Nephron (organoid): ENCODE measurements around the gene PSME1.
A peak's percentile ranks its signal among the peaks of the same experiment; 100 is the strongest.

Source experiments
- H3K27ac Mint-ChIP-seq, 3 experiments: 2 replicates each; pipeline ENCODE4 v1.8.0; 2020; ENCODE audit warnings: mixed read lengths in 3 of 3, mild to moderate bottlenecking in 2 of 3, moderate library complexity in 1 of 3
- H3K27me3 Mint-ChIP-seq: 2 replicates; pipeline ENCODE4 v1.8.0; 2021; ENCODE audit warnings: low read depth, mild to moderate bottlenecking, moderate library complexity, mixed read lengths
- H3K36me3 Mint-ChIP-seq: 2 replicates; pipeline ENCODE4 v1.8.0; 2020; ENCODE audit warnings: low read depth, mixed read lengths
- H3K4me1 Mint-ChIP-seq: 2 replicates; pipeline ENCODE4 v1.8.0; 2020; ENCODE audit warnings: mixed read lengths
- H3K4me3 Mint-ChIP-seq, 3 experiments: 2 replicates each; pipeline ENCODE4 v1.8.0; 2020; ENCODE audit warnings: mild to moderate bottlenecking in 3 of 3, mixed read lengths in 3 of 3, moderate library complexity in 2 of 3
- H3K9me3 Mint-ChIP-seq: 2 replicates; pipeline ENCODE4 v1.8.0; 2020; ENCODE audit warnings: mixed read lengths
- TF ChIP-seq, protein P1 (sequence below), 3 experiments: fragments of 200-600 bp; sonication (generic); IDR thresholded peaks; one replicate each; pipeline ENCODE4 v1.5.0; 2021; ENCODE audit warnings: antibody characterized with exemption in 3 of 3; ENCODE audit not compliant: unreplicated experiment in 3 of 3

The PSME1 gene

DNA sequence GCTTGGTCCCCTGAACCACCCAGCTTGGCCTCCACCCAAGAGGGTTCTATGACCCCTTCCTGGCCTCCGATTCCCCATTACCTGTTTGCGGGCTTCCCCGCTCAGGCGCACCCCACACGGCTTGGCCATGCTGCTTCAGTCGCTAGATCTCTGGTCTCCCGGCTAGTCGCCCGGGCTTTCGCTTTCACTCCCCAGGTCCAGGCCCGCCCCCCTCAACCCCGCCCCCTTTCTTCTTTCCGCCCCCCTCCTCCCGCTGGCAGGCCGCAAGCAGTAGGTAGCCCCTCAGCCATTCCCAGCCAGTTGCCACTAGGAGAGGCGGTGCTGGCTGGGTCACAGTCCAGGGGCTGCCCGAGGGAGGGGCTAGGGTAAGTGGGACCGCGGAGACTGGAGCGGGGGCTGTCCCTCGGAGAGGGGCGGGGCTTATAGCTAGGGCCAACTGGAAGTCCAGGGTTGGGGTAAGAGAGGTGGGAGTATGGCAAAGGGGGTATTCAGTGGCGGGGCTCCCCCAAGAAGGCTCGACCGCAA lies 10.5 kb downstream of the PSME1 start, which contains the start of gene PSME2:
Gene PSME2, minus strand, starts transcription at position 158 of the 525 bp plus-strand sequence. Its CDS starts 29 bp downstream, at position 129.
- H3K4me1 Mint-ChIP-seq, result peaks cover 18% of the 10 kb centered on the region
- no peaks in the 10 kb centered on the region for H3K9me3 Mint-ChIP-seq
- peaks cover 19% of the 10 kb centered on the region for H3K36me3 Mint-ChIP-seq
- TF ChIP-seq, protein P1, sequence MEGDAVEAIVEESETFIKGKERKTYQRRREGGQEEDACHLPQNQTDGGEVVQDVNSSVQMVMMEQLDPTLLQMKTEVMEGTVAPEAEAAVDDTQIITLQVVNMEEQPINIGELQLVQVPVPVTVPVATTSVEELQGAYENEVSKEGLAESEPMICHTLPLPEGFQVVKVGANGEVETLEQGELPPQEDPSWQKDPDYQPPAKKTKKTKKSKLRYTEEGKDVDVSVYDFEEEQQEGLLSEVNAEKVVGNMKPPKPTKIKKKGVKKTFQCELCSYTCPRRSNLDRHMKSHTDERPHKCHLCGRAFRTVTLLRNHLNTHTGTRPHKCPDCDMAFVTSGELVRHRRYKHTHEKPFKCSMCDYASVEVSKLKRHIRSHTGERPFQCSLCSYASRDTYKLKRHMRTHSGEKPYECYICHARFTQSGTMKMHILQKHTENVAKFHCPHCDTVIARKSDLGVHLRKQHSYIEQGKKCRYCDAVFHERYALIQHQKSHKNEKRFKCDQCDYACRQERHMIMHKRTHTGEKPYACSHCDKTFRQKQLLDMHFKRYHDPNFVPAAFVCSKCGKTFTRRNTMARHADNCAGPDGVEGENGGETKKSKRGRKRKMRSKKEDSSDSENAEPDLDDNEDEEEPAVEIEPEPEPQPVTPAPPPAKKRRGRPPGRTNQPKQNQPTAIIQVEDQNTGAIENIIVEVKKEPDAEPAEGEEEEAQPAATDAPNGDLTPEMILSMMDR (IDR thresholded peaks at IDR 0.05; ENCODE audit: unreplicated experiment in 3 of 3), result no peak
- H3K4me3 Mint-ChIP-seq, result peak within 1 kb of the TSS; percentile 96 to 98 (median 97)
- H3K27me3 Mint-ChIP-seq, result no peaks in the 10 kb centered on the region
- peak within 1 kb of the TSS; percentile 89 to 97 (median 94) for H3K27ac Mint-ChIP-seq

DNA sequence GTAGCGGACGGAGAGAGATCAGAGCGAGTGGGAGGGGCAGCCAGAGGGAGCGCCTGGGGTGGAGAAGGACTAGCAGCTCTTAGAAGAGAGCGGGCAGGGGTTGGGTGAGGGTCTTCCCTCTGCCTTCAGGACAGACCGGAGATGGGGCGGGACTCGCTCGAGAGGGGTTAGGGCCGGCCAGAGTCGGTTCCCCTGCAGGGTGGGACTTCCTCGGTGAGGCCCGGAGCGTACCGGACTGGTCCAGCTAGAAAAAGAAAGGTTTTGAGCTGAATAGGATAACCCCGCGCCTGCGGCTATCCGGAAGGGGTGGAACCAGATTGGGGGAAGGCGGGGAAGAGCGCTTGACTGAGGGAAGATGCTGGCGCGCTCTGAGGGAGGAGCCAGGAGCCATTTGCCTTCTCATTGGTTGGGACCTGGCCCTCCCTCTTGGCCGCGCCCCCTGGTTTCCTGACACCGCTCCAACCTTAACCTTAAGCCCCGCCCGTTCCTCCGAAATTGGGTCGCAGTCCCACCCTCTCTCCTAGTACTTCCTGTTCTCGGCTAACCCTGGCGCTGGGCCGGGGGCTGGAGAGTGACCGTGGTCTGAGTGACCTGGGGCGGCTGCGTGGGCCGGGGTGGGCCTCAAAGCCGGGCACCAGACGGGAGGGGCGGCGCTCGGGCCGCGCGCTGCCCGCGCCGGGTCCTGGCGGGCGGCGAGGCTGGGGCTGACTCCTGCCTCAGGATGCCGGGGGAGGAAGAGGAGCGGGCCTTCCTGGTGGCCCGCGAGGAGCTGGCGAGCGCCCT lies 11.2 kb downstream of the PSME1 start, which contains the start of gene RNF31:
Gene RNF31, plus strand, starts transcription at position 521 of the 783 bp plus-strand sequence. Its CDS starts 201 bp downstream, at position 722.
- H3K27ac Mint-ChIP-seq, result peak within 1 kb of the TSS; percentile 89 to 97 (median 94)
- H3K4me1 Mint-ChIP-seq, result peaks cover 18% of the 10 kb centered on the region
- H3K4me3 Mint-ChIP-seq, result peak within 1 kb of the TSS; percentile 96 to 98 (median 97)
- TF ChIP-seq, protein P1 (IDR thresholded peaks at IDR 0.05; ENCODE audit: unreplicated experiment in 3 of 3), result no peak
- H3K36me3 Mint-ChIP-seq, result peaks cover 24% of the 10 kb centered on the region
- no peaks in the 10 kb centered on the region for H3K27me3 Mint-ChIP-seq
- no peaks in the 10 kb centered on the region for H3K9me3 Mint-ChIP-seq

DNA sequence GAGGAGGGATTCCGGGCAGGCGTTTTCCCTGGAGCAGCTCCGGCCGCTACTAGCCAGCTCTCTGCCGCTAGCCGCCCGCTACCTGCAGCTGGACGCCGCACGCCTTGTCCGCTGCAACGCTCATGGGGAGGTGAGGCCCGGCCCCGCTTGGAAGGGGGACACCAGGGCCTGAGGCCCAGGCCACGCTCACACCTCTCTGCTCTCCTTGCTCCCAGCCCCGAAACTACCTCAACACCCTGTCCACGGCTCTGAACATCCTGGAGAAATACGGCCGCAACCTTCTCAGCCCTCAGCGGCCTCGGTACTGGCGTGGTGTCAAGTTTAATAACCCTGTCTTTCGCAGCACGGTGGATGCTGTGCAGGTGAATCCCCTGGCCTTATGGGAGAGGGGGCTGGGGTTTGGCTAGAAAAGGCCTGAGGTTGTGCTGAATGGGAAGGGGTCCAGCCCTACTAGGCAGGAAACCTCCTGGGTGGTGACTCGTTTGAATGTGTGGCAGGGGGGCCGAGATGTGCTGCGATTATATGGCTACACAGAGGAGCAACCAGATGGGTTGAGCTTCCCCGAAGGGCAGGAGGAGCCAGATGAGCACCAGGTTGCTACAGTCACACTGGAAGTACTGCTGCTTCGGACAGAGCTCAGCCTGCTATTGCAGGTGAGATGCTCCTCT lies 11.9 kb downstream of the PSME1 start:
- Mint-ChIP-seq H3K27me3 (no peaks in the 10 kb centered on the region), H3K9me3 (no peaks in the 10 kb centered on the region), H3K4me1 (peaks cover 18% of the 10 kb centered on the region), H3K36me3 (peaks cover 24% of the 10 kb centered on the region), H3K4me3 (peak overlapping the region; percentile 96 to 98 (median 97)), H3K27ac (peak overlapping the region in 1 of 3 experiments; percentile 24)
- TF ChIP-seq, protein P1 (IDR thresholded peaks at IDR 0.05; ENCODE audit: unreplicated experiment in 3 of 3), result no peak

DNA sequence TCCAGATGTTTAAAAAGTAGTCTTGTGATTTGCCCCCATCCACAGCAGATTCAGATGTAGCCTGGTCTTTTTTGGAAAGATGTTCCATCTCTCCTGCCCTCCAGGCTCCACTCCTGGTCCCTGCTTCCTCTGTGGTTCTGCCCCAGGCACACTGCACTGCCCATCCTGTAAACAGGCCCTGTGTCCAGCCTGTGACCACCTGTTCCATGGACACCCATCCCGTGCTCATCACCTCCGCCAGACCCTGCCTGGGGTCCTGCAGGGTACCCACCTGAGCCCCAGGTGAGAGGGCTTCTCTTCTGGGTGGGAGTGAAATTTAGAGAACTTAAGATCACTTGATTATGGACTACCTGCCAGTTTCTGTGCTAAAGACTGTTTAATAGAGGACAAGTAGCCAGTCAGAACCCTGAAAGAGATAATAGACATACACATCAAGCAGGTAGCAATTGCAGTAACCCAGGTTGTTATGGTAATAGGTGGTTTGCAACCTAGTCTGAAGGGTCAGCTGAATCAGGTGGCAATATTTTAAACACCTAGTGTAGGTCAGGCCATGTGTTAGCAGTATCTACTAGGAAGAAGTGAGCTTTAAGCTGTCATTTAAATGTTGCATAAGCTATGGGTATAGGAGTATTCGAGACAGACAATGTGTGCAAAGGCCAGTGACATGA lies 13.4 kb downstream of the PSME1 start:
- TF ChIP-seq, protein P1 (IDR thresholded peaks at IDR 0.05; ENCODE audit: unreplicated experiment in 3 of 3), result no peak
- Mint-ChIP-seq H3K9me3 (no peaks in the 10 kb centered on the region), H3K27me3 (no peaks in the 10 kb centered on the region), H3K4me1 (peaks cover 18% of the 10 kb centered on the region), H3K27ac (no peak overlapping the region), H3K4me3 (peak overlapping the region; percentile 96 to 98 (median 97)), H3K36me3 (peaks cover 26% of the 10 kb centered on the region)

DNA sequence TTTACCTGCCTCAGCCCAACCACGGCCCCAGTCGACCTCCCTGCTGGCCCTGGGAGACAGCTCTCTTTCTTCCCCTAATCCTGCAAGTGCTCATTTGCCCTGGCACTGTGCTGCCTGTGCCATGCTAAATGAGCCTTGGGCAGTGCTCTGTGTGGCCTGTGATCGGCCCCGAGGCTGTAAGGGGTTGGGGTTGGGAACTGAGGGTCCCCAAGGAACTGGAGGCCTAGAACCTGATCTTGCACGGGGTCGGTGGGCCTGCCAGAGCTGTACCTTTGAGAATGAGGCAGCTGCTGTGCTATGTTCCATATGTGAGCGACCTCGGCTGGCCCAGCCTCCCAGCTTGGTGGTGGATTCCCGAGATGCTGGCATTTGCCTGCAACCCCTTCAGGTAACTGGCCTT lies 14.1 kb downstream of the PSME1 start:
- Mint-ChIP-seq H3K4me1 (peaks cover 18% of the 10 kb centered on the region), H3K27me3 (no peaks in the 10 kb centered on the region), H3K27ac (no peak overlapping the region), H3K4me3 (peak overlapping the region; percentile 50 to 98 (median 81)), H3K9me3 (no peaks in the 10 kb centered on the region), H3K36me3 (peaks cover 32% of the 10 kb centered on the region)
- TF ChIP-seq, protein P1 (IDR thresholded peaks at IDR 0.05; ENCODE audit: unreplicated experiment in 3 of 3), result no peak
